ENCODE measurements around the gene CABP4.

DNA sequence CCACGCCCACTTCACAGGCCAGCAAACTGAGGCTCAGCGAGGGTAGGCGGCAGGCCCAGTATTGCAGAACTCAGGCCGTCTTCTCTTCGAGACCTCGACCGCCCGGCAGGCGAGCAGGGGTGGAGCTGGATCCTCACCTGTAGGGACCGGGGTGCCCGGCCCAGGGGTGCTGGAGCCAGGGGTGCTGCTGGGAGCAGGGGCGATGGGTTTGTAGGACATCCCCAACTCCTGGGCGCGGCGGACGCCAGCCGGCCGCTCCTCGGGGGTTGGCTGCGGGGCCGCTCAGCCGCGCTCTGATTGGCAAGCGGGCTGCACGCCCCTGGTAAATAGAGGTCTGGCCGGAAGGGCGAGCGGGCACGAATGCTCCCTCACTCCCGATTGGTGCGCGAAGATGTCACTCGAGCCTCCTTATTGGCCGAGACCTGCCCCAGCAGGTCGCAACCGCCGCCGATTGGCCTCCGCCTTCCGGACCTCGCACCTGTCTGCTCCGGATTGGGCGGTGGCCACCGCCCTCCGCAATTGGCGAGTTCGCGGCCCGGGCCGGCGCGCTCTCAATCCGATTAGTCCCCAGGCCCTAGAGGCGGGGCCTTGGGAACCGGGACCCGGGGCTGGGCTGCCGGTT lies 52.8 kb downstream of the CABP4 start, which contains the start of gene CDK2AP2:
- TF ChIP-seq, protein P1, sequence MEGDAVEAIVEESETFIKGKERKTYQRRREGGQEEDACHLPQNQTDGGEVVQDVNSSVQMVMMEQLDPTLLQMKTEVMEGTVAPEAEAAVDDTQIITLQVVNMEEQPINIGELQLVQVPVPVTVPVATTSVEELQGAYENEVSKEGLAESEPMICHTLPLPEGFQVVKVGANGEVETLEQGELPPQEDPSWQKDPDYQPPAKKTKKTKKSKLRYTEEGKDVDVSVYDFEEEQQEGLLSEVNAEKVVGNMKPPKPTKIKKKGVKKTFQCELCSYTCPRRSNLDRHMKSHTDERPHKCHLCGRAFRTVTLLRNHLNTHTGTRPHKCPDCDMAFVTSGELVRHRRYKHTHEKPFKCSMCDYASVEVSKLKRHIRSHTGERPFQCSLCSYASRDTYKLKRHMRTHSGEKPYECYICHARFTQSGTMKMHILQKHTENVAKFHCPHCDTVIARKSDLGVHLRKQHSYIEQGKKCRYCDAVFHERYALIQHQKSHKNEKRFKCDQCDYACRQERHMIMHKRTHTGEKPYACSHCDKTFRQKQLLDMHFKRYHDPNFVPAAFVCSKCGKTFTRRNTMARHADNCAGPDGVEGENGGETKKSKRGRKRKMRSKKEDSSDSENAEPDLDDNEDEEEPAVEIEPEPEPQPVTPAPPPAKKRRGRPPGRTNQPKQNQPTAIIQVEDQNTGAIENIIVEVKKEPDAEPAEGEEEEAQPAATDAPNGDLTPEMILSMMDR (IDR thresholded peaks at IDR 0.05; ENCODE audit: low read length), result no peak
- no peak for TF ChIP-seq EZH2 (IDR thresholded peaks at IDR 0.05; ENCODE audit: borderline replicate concordance, low read length)
